Lung (tissue), 12 donors: ENCODE data around the gene THRB. TPM values are rescaled to one million over a fixed set of nuclear protein-coding genes. Genes with fewer than 3 reads are reported as not detected.

ENCODE experiments used
- ATAC-seq: fragments of 200-7000 bp; cut with Tn5 transposase; one replicate; pipeline ENCODE4 v1.9.1; 2020; ENCODE audit warnings: moderate number of reproducible peaks; ENCODE audit not compliant: insufficient read depth, low FRiP score
- DNase-seq, 3 donors: peaks; one replicate each; pipeline ENCODE4 v3.0.0-alpha.2; 2013 to 2017
- H3K27ac ChIP-seq, 2 donors: one replicate each; pipeline ENCODE4 v1.5.1; 2013; ENCODE audit warnings: mild to moderate bottlenecking in 2 of 2, moderate library complexity in 2 of 2, control low read depth in 1 of 2, inconsistent platforms in 1 of 2, low read depth in 1 of 2, low read length in 1 of 2
- H3K27me3 ChIP-seq, 3 donors: one replicate each; pipeline ENCODE4 v1.5.1; 2013; ENCODE audit warnings: low read length in 2 of 3; ENCODE audit not compliant: control insufficient read depth in 3 of 3, insufficient read depth in 3 of 3
- H3K36me3 ChIP-seq, 4 donors: one replicate each; pipeline ENCODE4 v1.5.1; 2013; ENCODE audit warnings: low read length in 4 of 4, mild to moderate bottlenecking in 1 of 4, moderate library complexity in 1 of 4; ENCODE audit not compliant: control insufficient read depth in 4 of 4, insufficient read depth in 4 of 4
- H3K4me1 ChIP-seq, 5 donors: one replicate each; pipeline ENCODE4 v1.5.1; 2013; ENCODE audit warnings: low read length in 5 of 5, mild to moderate bottlenecking in 2 of 5, moderate library complexity in 1 of 5; ENCODE audit not compliant: control insufficient read depth in 5 of 5, insufficient read depth in 5 of 5
- H3K4me3 ChIP-seq: one replicate; pipeline ENCODE4 v1.5.1; 2013; ENCODE audit warnings: mild to moderate bottlenecking, control low read depth, moderate library complexity
- H3K9ac ChIP-seq, 2 donors: one replicate each; pipeline ENCODE4 v1.5.1; 2013; ENCODE audit warnings: low read length in 2 of 2, control low read depth in 1 of 2; ENCODE audit not compliant: insufficient read depth in 1 of 2
- H3K9me3 ChIP-seq, 4 donors: one replicate each; pipeline ENCODE4 v1.5.1; 2013; ENCODE audit warnings: low read length in 3 of 4, mild to moderate bottlenecking in 1 of 4, moderate library complexity in 1 of 4; ENCODE audit not compliant: control insufficient read depth in 4 of 4, insufficient read depth in 3 of 4
- CTCF ChIP-seq: IDR thresholded peaks from 2 replicates; pipeline ENCODE4 v1.5.1; 2012; ENCODE audit warnings: mild to moderate bottlenecking; ENCODE audit errors: control extremely low read depth, extremely low read depth
- WGBS, 2 donors: extraction: QIAGEN DNeasy Blood & Tissue Kit; methylation state at CpG; one replicate each; pipeline ENCODE4 v1.1.7; 2013; 5-methylcytosine and 5-hydroxymethylcytosine counted together
- polyA plus RNA-seq, 2 donors: library from polyadenylated mRNA; stranded (reverse); fragments of 200-250 nt; gene quantifications; one replicate each; pipeline ENCODE4 v1.2.1, GENCODE V29; 2013
- total RNA-seq, 2 donors: library from RNA; depleted of rRNA in 1 of 2; stranded (reverse); fragments of >200 nt in 1 of 2; gene quantifications; one replicate each; pipeline ENCODE4 v1.2.1, GENCODE V29; 2014 to 2021
- donor health status: control.
- donor health status: control.
- donor health status: Bipolar disorder and iron deficiency.
- donor health status: healthy.
- donor health status: DM: yes; HTN: yes; CAD: no.

THRB gene
- total and polyA plus RNA-seq, 4 donors: 2.1 to 23.5 (median 6.1) TPM

DNA sequence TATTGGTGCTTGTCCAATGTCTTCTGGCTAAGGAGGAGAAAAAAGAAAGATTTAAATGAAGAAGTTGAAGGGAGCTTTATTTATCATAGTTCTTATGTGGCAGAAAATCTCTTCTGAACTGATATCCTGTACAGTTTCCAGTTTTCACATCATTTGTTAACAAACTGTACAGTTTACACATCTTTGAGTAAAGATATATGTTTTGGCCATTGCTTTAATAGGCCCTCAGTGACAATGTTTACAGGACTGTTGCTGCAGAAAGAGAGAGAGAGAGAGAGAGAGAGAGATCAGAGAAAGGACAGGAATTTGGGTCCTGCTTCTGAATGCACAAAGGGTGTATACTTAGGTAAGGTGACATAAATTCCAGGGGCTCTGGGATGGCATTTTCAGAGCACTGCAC, 361.2 kb downstream of the THRB start:
- TF ChIP-seq CTCF: no peak
- Histone ChIP-seq H3K4me3 (no peak overlapping the region), H3K27ac (no peak overlapping the region), H3K27me3 (no peaks in the 10 kb centered on the region), H3K9ac (no peak overlapping the region), H3K9me3 (no peaks in the 10 kb centered on the region), H3K4me1 (peaks cover 6 to 26% (median 9%) of the 10 kb centered on the region in 5 donors), H3K36me3 (peaks cover 0 to 12% (median 8%) of the 10 kb centered on the region in 4 donors)
- DNase-seq (peak in 2 of 3 donors; percentile 45 to 52), ATAC-seq (no peak)

GRCh38 chr3:24129549-24129948, 365.1 kb downstream of the THRB start:
- Histone ChIP-seq H3K4me3 (no peak overlapping the region), H3K9me3 (no peaks in the 10 kb centered on the region), H3K4me1 (peaks cover 0 to 40% (median 14%) of the 10 kb centered on the region in 5 donors), H3K27me3 (no peaks in the 10 kb centered on the region), H3K9ac (peak overlapping the region in 1 of 2 donors; percentile 7), H3K36me3 (peaks cover 0 to 10% (median 8%) of the 10 kb centered on the region in 4 donors), H3K27ac (no peak overlapping the region)
- ATAC-seq (no peak), DNase-seq (no peak)
- 64 to 82% methylated on average over 5 of the region's 5 CpGs for whole genome bisulfite sequencing, 2 donors
- no peak for TF ChIP-seq CTCF

- H3K4me3 ChIP-seq: no peak overlapping the region
- H3K4me1 ChIP-seq: peaks cover 0 to 38% (median 14%) of the 10 kb centered on the region in 5 donors
- ATAC-seq: peak; percentile 31
- no peak overlapping the region for H3K9ac ChIP-seq
- peak overlapping the region in 1 of 2 donors; percentile 64 for H3K27ac ChIP-seq
- H3K9me3 ChIP-seq: no peaks in the 10 kb centered on the region
- TF ChIP-seq CTCF: no peak
- peak; percentile 87 to 97 (median 93) for DNase-seq
- no peaks in the 10 kb centered on the region for H3K27me3 ChIP-seq
- peaks cover 2 to 10% (median 7%) of the 10 kb centered on the region in 4 donors for H3K36me3 ChIP-seq
- WGBS, 2 donors: 54 to 58% methylated on average over 4 of the region's 4 CpGs
Measured at GRCh38 chr3:24128199-24129005, 366.2 kb downstream of the THRB start.
